ENCODE data around the gene HSD17B7. TPM values are rescaled to one million over a fixed set of nuclear protein-coding genes. Genes with fewer than 3 reads are reported as not detected.

HSD17B7 gene
- total RNA-seq, 4 donors from 2014 or later = 6.8 to 11.3 (median 9.7) TPM

DNA sequence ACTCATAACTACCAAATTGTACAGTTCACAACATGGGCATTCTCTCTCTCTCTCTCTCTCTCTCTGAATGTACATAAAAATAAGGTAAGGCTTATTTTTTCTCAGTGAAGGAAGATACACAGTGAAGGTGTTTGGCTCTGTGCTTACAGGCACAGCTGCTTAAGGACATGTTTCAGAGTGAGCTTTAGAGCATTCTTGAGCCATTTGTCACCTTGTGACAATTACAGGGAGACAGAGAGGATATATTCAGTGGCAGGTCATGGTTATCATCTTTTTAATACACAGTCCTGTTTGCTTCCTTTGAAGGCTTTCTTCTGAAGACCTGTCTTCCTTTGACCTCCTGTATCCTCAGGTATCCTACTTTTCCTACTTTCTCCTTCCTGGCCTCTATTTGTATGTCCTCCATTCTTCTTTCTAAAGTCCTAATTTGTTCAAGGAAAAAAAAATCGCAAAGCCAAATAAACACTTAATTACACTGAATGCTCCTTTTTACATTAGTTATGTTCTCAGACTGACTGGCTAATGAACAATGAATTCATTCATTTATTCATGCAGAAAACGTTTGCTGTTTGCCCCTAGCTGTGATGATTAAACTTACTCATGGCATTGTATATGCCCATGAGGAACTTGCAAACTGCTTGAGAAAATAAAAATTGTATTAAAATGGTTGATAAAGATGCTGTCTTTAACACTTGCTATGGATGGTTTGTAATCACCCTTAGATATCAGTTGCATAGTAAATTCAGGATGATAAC, 33.4 kb downstream of the HSD17B7 start:
- no peak for TF ChIP-seq EP300 (IDR thresholded peaks at IDR 0.05)
- no peak for TF ChIP-seq POLR2A (IDR thresholded peaks at IDR 0.05)
- no peak for TF ChIP-seq POLR2AphosphoS5 (IDR thresholded peaks at IDR 0.05)
- TF ChIP-seq, protein P1, sequence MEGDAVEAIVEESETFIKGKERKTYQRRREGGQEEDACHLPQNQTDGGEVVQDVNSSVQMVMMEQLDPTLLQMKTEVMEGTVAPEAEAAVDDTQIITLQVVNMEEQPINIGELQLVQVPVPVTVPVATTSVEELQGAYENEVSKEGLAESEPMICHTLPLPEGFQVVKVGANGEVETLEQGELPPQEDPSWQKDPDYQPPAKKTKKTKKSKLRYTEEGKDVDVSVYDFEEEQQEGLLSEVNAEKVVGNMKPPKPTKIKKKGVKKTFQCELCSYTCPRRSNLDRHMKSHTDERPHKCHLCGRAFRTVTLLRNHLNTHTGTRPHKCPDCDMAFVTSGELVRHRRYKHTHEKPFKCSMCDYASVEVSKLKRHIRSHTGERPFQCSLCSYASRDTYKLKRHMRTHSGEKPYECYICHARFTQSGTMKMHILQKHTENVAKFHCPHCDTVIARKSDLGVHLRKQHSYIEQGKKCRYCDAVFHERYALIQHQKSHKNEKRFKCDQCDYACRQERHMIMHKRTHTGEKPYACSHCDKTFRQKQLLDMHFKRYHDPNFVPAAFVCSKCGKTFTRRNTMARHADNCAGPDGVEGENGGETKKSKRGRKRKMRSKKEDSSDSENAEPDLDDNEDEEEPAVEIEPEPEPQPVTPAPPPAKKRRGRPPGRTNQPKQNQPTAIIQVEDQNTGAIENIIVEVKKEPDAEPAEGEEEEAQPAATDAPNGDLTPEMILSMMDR (IDR thresholded peaks at IDR 0.05) = no peak
- no peak overlapping the region for H3K4me3 ChIP-seq
- no peak for ATAC-seq
- 49% methylated on average over 2 of the region's 2 CpGs for WGBS, 2 donors (ENCODE audit: low coverage in 1 of 2)
- H3K27ac ChIP-seq = no peak overlapping the region
- H3K36me3 ChIP-seq = no peaks in the 10 kb centered on the region
- no peaks in the 10 kb centered on the region for H3K9me3 ChIP-seq
- peaks cover 0 to 13% (median 4%) of the 10 kb centered on the region in 3 donors for H3K4me1 ChIP-seq
- peaks cover 25% of the 10 kb centered on the region for H3K27me3 ChIP-seq

DNA sequence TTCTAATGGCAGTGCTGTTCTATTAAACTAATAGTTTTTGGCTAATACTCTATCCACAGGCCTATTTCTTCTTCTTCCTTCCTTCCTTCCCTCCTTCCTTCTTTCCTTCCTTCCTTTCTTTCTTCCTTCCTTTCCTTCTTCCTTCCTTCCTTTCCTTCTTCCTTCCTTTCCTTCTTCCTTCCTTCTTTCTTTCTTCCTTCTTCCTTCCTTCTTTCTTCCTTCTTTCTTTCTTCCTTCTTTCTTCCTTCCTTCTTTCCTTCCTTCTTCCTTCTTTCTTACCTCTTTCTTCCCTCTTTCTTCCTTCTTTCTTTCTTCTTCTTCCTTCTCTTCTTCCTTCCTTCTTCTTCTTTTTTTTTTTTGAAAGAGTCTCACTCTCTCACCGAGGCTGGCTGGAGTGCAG, 38.8 kb downstream of the HSD17B7 start:
- Histone ChIP-seq H3K4me1 (no peaks in the 10 kb centered on the region), H3K36me3 (no peaks in the 10 kb centered on the region), H3K4me3 (no peak overlapping the region), H3K9me3 (no peaks in the 10 kb centered on the region), H3K27ac (no peak overlapping the region), H3K27me3 (peaks cover 4% of the 10 kb centered on the region)
- 100% methylated on average over 1 of the region's 1 CpG; no CpG with 5 or more reads in 1 of the 2 donors for WGBS, 2 donors (ENCODE audit: low coverage in 1 of 2)
- no peak for ATAC-seq
- TF ChIP-seq POLR2AphosphoS5 (IDR thresholded peaks at IDR 0.05) (no peak), EP300 (IDR thresholded peaks at IDR 0.05) (no peak), POLR2A (IDR thresholded peaks at IDR 0.05) (no peak)
- TF ChIP-seq, protein P1 (IDR thresholded peaks at IDR 0.05) = no peak

DNA sequence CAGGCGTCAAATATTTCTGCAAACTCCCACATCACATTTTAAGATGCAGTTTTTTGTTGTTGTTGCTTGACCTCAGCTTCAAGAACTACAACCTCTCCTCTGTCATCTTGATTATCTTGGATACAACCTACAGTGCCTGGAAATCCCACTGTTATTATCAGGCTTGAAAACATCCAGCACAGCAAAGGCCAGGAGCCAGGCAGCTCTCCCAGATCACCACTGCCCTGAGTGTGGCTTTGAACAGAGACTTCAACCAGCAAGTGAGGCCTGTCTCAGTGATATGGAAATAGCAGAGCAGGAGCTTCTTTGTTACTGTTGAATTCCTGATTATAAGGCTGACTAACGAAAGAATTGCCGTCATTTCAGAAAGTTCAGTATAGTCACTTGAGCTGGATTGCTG, 42.0 kb downstream of the HSD17B7 start:
- Histone ChIP-seq H3K36me3 (no peaks in the 10 kb centered on the region), H3K4me3 (no peak overlapping the region), H3K27ac (no peak overlapping the region), H3K4me1 (no peaks in the 10 kb centered on the region), H3K27me3 (no peaks in the 10 kb centered on the region), H3K9me3 (no peaks in the 10 kb centered on the region)
- no peak for ATAC-seq
- no peak for TF ChIP-seq POLR2A (IDR thresholded peaks at IDR 0.05)
- 83% methylated on average over 2 to 3 of the region's 3 CpGs for WGBS, 2 donors (ENCODE audit: low coverage in 1 of 2)

DNA sequence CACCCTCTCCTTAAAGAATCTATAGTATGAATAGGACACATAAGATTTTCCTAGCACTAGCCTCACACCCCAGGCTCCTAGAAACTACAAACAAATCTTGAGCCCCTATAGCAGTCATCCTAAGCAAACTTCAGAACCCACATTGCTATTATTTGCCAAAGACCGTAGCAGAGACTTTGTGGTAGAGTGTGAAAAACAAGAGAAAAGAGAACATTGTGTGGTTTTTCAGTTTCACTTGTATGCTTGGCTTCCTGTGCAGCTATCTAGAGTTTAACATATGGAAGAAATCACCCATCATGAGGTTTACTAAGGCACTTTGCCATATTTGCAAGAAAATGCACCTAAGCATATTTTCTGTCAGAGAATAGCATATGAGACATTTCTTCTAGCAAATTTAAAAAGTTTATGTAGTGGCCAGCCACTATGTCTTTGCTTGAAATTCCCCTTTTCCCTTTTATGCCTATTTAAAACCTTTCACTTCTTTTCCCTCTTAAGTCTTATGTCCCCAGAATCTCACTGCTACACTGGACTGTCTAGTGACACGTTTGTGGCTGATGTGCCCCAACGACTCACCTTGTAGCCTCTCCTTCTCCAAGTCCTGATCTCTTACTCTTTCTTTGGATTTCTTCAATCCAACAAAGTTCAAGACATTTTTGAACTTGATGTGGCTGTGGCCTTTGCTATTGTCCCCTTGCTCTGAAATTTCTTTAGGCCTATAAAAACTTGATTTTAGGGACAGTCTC, 44.8 kb downstream of the HSD17B7 start:
- ATAC-seq = no peak
- WGBS, 2 donors (ENCODE audit: low coverage in 1 of 2) = 52 to 70% methylated on average over 3 of the region's 3 CpGs
- TF ChIP-seq POLR2A (IDR thresholded peaks at IDR 0.05) (no peak), POLR2AphosphoS5 (IDR thresholded peaks at IDR 0.05) (no peak), EP300 (IDR thresholded peaks at IDR 0.05) (no peak)
- TF ChIP-seq, protein P1 (IDR thresholded peaks at IDR 0.05) = no peak

DNA sequence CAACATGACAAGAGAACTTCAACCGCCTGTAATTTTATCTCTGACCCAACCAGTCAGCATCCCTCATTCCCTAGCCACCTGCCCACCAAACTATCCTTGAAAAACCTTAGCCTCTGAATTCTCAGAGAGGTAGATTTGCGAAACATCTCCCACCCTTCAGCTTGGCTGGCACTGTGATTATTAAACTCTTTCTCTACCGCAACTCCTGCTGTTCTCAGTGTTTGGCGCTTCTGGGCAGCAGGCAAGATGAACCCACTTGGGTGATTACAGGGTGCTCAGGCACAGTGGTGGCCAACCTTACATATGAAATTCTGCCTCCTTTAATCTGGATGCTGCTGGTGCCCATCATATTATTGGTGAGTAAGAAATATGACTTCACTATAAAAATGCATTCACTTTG, 48.4 kb downstream of the HSD17B7 start:
- 50 to 100% methylated on average over 2 of the region's 4 CpGs for WGBS, 2 donors (ENCODE audit: low coverage in 1 of 2)
- ATAC-seq = no peak
- H3K36me3 ChIP-seq = no peaks in the 10 kb centered on the region
- no peaks in the 10 kb centered on the region for H3K27me3 ChIP-seq
- H3K4me3 ChIP-seq = no peak overlapping the region
- peaks cover 0 to 13% (median 0%) of the 10 kb centered on the region in 3 donors for H3K9me3 ChIP-seq
- H3K4me1 ChIP-seq = no peaks in the 10 kb centered on the region
- no peak overlapping the region for H3K27ac ChIP-seq
- TF ChIP-seq EP300 (IDR thresholded peaks at IDR 0.05) (no peak), POLR2A (IDR thresholded peaks at IDR 0.05) (no peak), POLR2AphosphoS5 (IDR thresholded peaks at IDR 0.05) (no peak)
- TF ChIP-seq, protein P1 (IDR thresholded peaks at IDR 0.05) = no peak

More for the DNA sequence above, 44.8 kb downstream of the HSD17B7 start:
- Histone ChIP-seq H3K4me1 (no peaks in the 10 kb centered on the region), H3K27me3 (no peaks in the 10 kb centered on the region), H3K4me3 (no peak overlapping the region), H3K36me3 (no peaks in the 10 kb centered on the region), H3K9me3 (peaks cover 0 to 13% (median 0%) of the 10 kb centered on the region in 3 donors), H3K27ac (no peak overlapping the region)

Data from gastroesophageal sphincter (tissue), 4 donors.